NCI-H1048 (cell line): ENCODE measurements around the gene NT5DC1.

Experiments used
- DNase-seq: peaks from one replicate; lab custom pipeline; 2025; lab: John Stamatoyannopoulos, UW

NT5DC1 gene

GRCh38 chr6:116192786-116193185 is 92.1 kb downstream of the NT5DC1 start:
- DNase-seq: no peak

DNA sequence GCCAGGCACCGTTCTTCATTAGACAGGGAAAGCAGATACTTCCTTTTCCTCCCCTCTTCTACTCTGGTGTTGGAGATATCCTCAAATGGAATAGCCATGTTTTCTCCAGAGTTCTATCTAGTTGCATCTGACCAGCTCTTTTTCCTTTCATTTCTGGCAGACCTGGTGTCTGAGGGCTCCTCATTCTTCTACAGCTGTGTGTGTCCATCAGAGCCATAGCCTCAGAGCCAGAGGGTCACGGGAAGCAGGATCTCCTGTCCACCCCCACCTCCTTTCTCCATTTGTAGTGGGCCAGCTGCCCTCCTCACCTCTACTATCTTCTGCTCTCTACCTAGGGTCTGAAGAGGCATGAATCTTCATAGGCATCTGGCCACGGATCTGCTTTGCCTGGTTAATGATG is 96.2 kb downstream of the NT5DC1 start:
- DNase-seq: no peak

DNA sequence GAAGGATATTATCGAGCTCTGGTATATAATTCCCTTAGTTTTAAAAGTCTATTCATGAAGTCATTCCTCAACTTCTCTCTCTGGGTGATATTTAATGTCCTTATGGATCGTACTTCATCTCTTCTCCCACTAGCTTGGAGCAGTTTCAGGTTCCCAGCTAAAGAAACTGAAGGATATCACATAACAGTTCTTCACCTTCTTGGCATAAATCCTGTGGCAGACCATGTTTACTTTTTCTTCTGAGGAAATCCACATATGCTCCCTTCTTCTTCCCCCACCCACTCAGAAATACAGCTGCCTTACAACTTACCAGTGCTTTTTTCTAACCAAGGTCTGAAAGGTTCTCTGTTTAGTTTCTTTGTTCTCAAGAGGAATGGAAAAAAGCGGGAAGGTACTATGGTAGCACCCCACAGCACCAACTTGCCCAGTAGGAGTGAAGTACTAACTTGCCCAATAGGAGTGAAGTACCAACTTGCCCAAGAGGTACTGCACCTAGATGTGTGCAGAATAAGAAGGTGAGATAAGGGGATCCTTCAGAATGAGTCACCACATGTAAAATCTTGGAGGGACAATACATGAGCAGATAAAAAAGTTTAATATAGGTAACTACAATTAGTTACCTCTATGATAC is 100.1 kb downstream of the NT5DC1 start:
- DNase-seq: no peak

DNA sequence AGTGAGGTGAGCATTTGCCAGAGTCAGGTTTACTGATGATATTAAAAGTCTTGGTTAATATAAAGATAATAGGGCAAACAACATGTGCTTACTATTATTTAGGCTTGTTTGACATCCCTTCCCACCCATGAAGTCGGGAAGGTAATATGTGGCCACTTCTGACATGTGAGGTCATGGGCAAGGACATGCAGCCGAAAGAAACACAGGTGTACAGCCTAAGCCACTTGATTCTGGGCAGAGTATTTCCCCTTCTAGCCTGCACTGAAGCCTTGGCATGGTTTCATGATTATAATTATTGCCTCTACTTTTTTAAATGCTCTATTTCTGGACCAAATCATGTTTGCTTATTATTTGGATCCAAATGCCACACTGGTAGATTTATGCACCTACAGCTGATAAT is 100.9 kb downstream of the NT5DC1 start:
- no peak for DNase-seq

GRCh38 chr6:116205281-116205680 is 104.6 kb downstream of the NT5DC1 start:
- no peak for DNase-seq

DNA sequence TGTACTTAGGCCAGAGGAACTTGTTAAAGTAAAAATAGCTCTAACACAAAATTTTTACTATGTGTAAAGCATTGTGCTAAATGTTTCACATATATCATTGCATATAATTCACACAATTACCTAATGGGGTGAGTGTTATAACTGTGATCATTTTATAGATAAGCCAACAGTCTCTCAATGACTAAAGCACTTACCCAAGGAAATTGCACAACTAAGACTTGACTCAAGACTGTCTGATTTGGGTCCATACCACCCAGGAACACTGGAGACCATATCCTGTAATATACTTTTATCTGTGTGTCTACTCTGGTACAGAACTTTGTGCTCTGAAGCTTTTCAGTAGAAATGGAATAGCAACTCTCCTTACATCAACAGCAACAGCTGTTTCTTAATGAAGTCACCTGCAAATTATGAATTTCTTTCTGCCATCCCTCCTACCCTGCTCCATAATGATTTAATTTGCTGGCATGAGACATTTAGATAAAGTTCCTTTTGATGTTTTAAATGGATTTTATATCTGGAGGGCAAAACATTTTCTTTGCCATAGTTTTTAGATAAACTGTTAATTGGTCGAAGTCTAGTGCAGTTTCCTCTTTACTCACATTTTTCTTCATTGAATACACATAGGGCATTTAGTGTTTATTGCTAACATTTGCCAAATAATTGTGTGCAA is 105.7 kb downstream of the NT5DC1 start:
- no peak for DNase-seq

DNA sequence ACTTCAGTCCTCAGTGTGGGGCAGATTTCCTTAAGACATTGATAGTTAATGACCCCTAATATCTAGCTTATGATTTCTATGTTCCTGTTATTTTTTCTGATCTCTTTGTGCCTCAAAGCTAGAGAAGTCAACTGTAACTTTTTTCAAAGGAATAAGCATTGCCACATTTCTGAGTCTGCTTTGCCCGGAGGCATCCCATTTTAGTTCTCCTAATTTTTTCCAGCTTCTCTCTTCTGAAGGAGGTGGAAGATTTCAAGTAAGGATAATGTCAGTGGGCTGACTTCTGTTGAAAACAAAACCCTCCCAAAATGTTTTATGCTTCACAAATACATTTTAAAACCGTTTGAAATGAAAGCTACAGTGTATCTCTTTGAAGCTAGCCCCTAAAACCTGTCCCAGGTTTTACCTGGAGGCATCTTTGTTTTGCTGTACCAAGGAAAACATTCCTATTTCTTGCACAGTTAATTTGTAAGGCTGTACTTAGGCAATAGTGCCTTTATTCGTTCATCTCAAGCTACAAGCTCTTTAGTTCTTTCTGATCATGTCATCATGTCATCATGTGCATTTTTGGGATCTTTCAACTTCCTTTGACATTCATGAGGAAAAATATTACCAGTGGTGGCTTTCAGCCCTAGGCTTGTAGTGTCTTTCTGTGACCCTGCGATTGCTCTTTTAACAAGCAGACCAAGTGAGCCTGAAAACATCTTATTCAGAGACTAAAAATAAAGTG is 107.6 kb downstream of the NT5DC1 start:
- no peak for DNase-seq

DNA sequence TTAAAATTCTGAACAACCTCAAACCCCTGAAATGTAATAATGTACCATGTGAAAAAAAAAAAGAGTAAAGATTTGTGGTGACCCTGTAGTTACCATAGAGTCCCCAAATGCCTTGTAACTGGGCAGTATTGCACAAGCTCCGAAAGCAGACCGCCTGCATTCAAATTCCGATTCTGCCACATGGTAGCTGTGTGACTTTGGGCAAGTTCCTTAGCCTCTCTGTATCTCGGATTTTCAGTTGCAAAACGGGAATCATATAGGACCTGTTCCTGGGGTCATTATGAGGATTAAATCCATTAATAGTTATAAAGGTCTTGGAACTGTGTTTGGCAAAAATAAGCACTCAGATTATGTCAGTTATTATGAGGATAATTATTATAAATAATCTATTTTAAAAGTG is 109.7 kb downstream of the NT5DC1 start:
- no peak for DNase-seq

- no peak for DNase-seq
Observed at GRCh38 chr6:116210750-116211425, 110.2 kb downstream of the NT5DC1 start.

DNA sequence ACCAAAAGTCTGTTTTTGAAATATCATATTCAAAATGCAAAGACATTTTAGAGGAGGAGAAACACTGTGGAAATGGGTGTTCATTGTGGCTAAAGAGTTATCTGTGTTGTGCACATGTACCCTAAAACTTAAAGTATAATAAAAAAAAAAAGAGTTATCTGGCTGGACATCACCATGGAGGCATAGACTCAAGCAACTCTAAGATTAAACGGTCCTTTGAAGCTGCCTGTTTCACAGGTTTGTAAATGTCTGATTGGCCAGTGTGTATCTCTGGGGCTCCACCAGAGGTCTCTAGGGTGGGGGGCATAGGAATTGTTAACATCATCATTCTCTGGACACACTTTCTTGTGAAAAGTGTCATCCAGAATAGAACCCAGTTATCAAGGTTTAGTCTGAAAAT is 114.0 kb downstream of the NT5DC1 start:
- no peak for DNase-seq

- no peak for DNase-seq
Observed at GRCh38 chr6:116215414-116215813, 114.8 kb downstream of the NT5DC1 start.

GRCh38 chr6:116217069-116217468 is 116.4 kb downstream of the NT5DC1 start:
- DNase-seq: no peak

DNA sequence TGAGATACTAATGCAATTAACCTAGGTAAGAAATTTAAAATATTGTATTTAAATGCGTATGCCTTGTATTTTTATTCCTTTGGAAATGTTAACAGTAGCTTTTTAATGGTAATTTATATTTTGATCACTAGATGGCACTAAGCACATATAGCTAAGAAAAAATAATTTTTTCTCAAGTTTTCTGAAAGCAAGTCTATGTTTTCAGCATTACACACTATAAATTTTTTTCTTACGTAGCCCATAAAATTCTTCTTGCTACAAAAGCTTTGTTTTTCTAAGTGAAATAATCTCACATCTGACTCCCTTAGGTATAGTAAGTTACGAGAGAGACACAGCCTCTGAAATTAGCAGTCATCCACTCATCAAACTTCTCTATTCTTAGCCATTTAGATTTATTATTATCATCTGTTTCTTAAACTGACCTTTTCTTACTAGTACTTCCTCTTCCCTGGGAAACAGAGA is 117.5 kb downstream of the NT5DC1 start:
- no peak for DNase-seq

DNA sequence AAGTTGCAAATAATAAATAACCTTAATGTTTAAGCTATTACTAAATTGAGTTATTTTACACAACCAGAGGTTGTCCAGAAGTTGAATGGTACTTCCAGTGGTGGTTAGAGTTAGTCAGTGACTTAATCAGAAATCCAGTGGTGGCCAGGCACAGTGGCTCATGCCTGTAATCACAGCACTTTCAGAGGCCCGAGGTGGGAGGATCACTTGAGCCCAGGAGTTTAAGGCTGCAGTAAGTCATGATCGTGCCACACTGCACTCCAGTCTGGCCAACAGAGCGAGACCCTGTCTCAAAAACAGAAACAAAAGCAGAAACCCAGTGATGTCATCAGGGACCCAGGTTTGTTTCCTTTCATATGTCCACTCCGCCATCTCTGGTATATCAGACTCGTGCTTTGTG is 118.2 kb downstream of the NT5DC1 start:
- DNase-seq: no peak

GRCh38 chr6:116221067-116221466 is 120.4 kb downstream of the NT5DC1 start:
- no peak for DNase-seq

- DNase-seq: no peak
Observed at GRCh38 chr6:116221911-116222310, 121.3 kb downstream of the NT5DC1 start.

DNA sequence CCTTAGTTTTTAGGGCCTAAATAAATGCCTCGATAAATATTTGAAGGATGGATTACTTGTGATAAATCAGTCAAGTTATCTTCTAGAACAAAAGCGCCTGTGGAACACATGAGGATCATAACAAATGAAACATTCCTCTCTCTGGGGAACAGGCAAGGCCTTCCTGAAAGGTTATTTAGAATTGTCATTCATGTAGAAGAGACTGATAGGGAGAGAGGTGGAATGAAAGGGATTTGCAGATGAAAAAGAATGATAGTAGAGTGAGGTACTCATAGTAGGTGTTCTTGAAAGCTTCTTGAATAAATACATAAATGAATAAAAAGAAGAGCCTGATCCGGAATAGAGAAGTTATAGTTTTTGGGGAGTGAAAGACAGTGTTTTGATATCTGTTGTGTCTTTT is 122.7 kb downstream of the NT5DC1 start:
- DNase-seq: no peak

DNA sequence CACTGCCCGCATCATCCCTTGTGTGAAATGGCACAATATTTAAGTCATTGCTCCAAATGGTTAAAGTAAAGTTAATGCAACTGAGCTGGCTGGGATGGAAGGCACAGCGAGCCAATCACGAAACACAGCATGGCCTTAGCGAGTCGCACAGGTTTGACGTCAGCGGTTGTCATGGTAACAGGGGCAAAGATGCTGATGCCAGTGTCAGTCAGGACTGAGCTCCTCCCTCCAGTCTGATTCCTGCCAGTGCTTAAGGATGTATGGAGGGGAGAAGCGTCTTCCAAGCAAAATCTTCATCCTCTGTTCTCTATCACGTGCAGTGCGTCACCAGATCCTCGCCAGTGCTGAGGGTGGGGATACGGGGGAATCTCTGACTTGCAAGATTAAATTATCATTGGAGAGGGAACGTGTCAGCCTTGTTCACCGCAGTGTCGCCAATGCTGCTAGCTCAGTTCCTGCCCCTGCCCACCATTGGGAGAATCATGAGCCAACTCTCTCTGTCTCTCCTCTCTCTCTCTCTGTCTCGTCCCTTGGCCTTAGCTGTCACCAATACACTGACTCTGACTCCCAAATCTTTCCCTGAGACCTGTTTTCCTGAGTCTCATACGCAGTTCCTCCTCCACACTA is 128.7 kb downstream of the NT5DC1 start:
- DNase-seq: no peak

DNA sequence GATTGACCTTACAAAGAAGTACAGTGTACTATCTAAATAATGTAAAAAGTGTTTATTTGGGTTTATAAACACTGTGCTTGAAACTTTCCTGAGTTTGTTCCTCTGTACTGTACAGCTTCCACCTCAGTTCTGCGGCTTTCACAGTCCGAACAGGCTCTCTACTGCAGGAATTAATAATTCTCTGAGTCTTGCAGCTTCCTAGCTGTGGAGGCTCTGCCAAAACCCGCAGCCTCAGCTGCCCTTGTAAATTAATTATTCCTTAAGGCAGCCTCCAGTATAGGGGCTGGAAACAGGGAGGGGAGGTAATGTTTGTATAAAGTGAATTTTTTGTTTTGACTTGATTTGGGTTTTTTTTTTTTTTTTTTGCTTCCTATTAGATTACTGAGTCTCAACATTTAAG is 134.0 kb downstream of the NT5DC1 start:
- no peak for DNase-seq

GRCh38 chr6:116238083-116238482 is 137.4 kb downstream of the NT5DC1 start:
- no peak for DNase-seq

GRCh38 chr6:116239256-116239655 is 138.6 kb downstream of the NT5DC1 start:
- no peak for DNase-seq

- DNase-seq: no peak
Observed at GRCh38 chr6:116239856-116240255, 139.2 kb downstream of the NT5DC1 start.
